OCI-LY7 (cell line): ENCODE measurements around the gene TCP11. TPM values are rescaled to one million over a fixed set of nuclear protein-coding genes. Genes with fewer than 3 reads are reported as not detected.

Experiments used
- BruUV-seq: library from RNA; stranded (reverse); fragments of 400-500 nt; replicated peaks from 2 replicates; lab custom pipeline; 2021; lab: Mats Ljungman, UMichigan
- CTCF ChIA-PET: fragments of 300-600 bp; sonication (Branson Sonifier 250); formaldehyde crosslinking; loops from one replicate; lab custom pipeline; 2022; ENCODE audit warnings: antibody characterized with exemption; ENCODE audit not compliant: unreplicated experiment; lab: Charles Lee
- POLR2A ChIA-PET: fragments of 300-600 bp; sonication (Branson Sonifier 250); formaldehyde crosslinking; loops from one replicate; lab custom pipeline; 2022; ENCODE audit warnings: antibody characterized with exemption; lab: Charles Lee
- DNase-seq: peaks from one replicate; pipeline ENCODE4 v3.0.0-alpha.2; 2015; ENCODE audit warnings: low spot score
- H2AFZ ChIP-seq: fragments of 200-600 bp; sonication (generic), shearing (Covaris generic); 2 replicates; pipeline ENCODE4 v1.6.1; 2014; ENCODE audit warnings: mild to moderate bottlenecking, antibody characterized with exemption, low read length, moderate library complexity
- H3K27ac ChIP-seq: fragments of 200-600 bp; sonication (generic); 2 replicates; pipeline ENCODE4 v1.5.1; 2014; ENCODE audit warnings: mixed run types, low read depth, mild to moderate bottlenecking, moderate library complexity, low read length, inconsistent platforms; ENCODE audit not compliant: poor library complexity, severe bottlenecking
- H3K36me3 ChIP-seq: fragments of 200-600 bp; sonication (generic); 2 replicates; pipeline ENCODE4 v1.6.1; 2014; ENCODE audit warnings: mild to moderate bottlenecking, antibody characterized with exemption, low read length, moderate library complexity, mixed read lengths; ENCODE audit not compliant: insufficient read depth
- H3K4me1 ChIP-seq: fragments of 200-600 bp; sonication (generic); 2 replicates; pipeline ENCODE4 v1.5.1; 2014; ENCODE audit warnings: mild to moderate bottlenecking, low read length; ENCODE audit not compliant: insufficient read depth, poor library complexity, severe bottlenecking
- H3K4me2 ChIP-seq: fragments of 200-600 bp; sonication (generic); 2 replicates; pipeline ENCODE4 v1.6.1; 2014; ENCODE audit warnings: mild to moderate bottlenecking, low read length
- H3K4me3 ChIP-seq: fragments of 200-600 bp; sonication (generic); 2 replicates; pipeline ENCODE4 v1.5.1; 2014; ENCODE audit warnings: mild to moderate bottlenecking, low read depth, low read length; ENCODE audit not compliant: poor library complexity, severe bottlenecking
- H3K79me2 ChIP-seq: fragments of 200-600 bp; sonication (generic); 2 replicates; pipeline ENCODE4 v1.6.1; 2016; ENCODE audit warnings: low read depth, mild to moderate bottlenecking, low read length, moderate library complexity, mixed read lengths; ENCODE audit not compliant: insufficient read depth
- H3K9me2 ChIP-seq: fragments of 200-600 bp; sonication (generic); 2 replicates; pipeline ENCODE4 v1.6.1; 2016; ENCODE audit warnings: mild to moderate bottlenecking, low read length, mixed read lengths; ENCODE audit not compliant: insufficient read depth
- H3K9me3 ChIP-seq: fragments of 200-600 bp; sonication (generic); 2 replicates; pipeline ENCODE4 v1.6.1; 2014; ENCODE audit warnings: mild to moderate bottlenecking, mixed run types, low read length, mixed read lengths
- H4K20me1 ChIP-seq: fragments of 200-600 bp; sonication (generic); 2 replicates; pipeline ENCODE4 v1.6.1; 2014; ENCODE audit warnings: mild to moderate bottlenecking, antibody characterized with exemption, low read length, moderate library complexity, mixed read lengths; ENCODE audit not compliant: insufficient read depth
- CTCF ChIP-seq: fragments of 200-600 bp; sonication (generic); conservative IDR thresholded peaks from 2 replicates; pipeline ENCODE4 v1.5.1; 2014; ENCODE audit warnings: mild to moderate bottlenecking, antibody characterized with exemption, low read length, moderate library complexity, mixed read lengths
- EZH2phosphoT487 ChIP-seq: fragments of 200-600 bp; sonication (generic); IDR thresholded peaks from 2 replicates; pipeline ENCODE4 v1.6.1; 2018; ENCODE audit warnings: low read depth, borderline replicate concordance, mild to moderate bottlenecking, mixed run types, antibody characterized with exemption, low read length, moderate library complexity, mixed read lengths
- intact Hi-C: fragments of 100-400 bp; cut with micrococcal nuclease; formaldehyde crosslinking; loops from one replicate; pipeline ENCODE4 v1.10.0; 2022; ENCODE audit not compliant: unreplicated experiment
- total RNA-seq, 2 experiments: library from RNA; depleted of rRNA in 1 of 2; stranded (reverse); fragments of >200 nt in 1 of 2; shearing (Covaris generic) in 1 of 2; gene quantifications; 2 replicates each; pipeline ENCODE4 v1.2.3, GENCODE V29; 2014 to 2022

TCP11 gene
- total RNA-seq, 2 experiments from 2014 or later: not detected

DNA sequence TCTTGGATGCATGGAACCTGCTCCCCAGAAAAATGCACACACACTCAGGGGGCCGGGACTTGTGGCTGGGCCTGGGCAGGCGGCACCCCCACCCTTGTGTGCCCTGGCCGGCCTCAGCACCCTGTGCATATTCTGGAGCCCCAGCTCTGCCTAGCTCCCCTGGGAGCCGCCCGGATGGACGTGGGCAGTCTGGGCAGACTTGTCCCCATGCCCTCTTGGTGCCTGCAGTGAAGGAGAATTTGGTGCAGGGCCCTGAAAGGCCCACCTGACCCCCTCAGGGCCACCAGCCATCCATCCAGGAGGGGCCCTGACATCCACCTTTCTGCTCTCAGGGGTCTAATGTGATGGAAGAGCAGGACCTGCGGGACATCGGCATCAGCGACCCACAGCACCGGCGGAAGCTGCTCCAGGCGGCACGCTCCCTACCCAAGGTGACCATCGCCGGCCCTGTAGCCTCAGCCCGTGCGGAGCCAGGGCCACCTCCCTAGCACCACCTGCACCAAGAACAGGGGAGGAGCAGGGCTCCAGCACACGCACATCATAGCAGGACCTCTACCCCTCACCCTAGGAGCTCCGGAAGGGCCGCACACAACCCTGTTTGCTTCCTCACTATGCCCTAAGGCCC lies 62.8 kb downstream of the TCP11 start:
- no peak overlapping the region for H3K27ac ChIP-seq
- H3K36me3 ChIP-seq: no peaks in the 10 kb centered on the region
- H3K4me3 ChIP-seq: no peak overlapping the region
- no peaks in the 10 kb centered on the region for H3K79me2 ChIP-seq
- H3K4me2 ChIP-seq: no peak overlapping the region
- no peaks in the 10 kb centered on the region for H3K9me2 ChIP-seq
- no peaks in the 10 kb centered on the region for H3K4me1 ChIP-seq
- intact Hi-C loops: no loop called here
- no peak overlapping the region for H2AFZ ChIP-seq
- POLR2A ChIA-PET: no interaction called here
- no peaks in the 10 kb centered on the region for H4K20me1 ChIP-seq
- no peak for DNase-seq
- H3K9me3 ChIP-seq: no peaks in the 10 kb centered on the region
- BruUV-seq: no TSS peak
- no peak for TF ChIP-seq CTCF
- TF ChIP-seq EZH2phosphoT487: no peak
- CTCF ChIA-PET: no interaction called here

DNA sequence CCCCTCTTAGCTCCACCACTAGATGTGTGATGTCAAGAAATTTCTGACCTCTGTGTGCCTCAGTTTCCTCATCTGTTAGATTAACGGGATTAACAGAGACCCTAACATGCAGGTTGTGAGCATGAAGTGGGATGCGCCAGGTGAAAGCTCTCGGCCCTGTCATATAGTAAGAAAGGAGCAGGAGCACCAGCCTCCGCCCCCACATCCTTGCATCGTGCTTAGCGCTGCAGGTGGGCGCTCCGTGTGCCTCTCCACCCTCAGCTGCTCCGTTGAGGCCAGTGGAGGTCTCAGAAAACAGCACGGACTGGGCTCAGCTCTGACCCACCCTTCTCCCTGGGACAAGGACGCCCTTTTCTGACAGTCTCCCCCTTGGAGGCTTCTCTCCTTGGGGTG lies 63.4 kb downstream of the TCP11 start:
- intact Hi-C loops: no loop called here
- H4K20me1 ChIP-seq: no peaks in the 10 kb centered on the region
- no peak for TF ChIP-seq EZH2phosphoT487
- no peak for TF ChIP-seq CTCF
- no peaks in the 10 kb centered on the region for H3K4me1 ChIP-seq
- BruUV-seq: no TSS peak
- no peak overlapping the region for H3K4me3 ChIP-seq
- no peak for DNase-seq
- H2AFZ ChIP-seq: no peak overlapping the region
- H3K9me3 ChIP-seq: no peaks in the 10 kb centered on the region
- ChIA-PET CTCF (no interaction called here), POLR2A (no interaction called here)
- H3K4me2 ChIP-seq: no peak overlapping the region
- H3K79me2 ChIP-seq: no peaks in the 10 kb centered on the region
- H3K36me3 ChIP-seq: no peaks in the 10 kb centered on the region
- no peak overlapping the region for H3K27ac ChIP-seq
- no peaks in the 10 kb centered on the region for H3K9me2 ChIP-seq

- Histone ChIP-seq H3K9me3 (no peaks in the 10 kb centered on the region), H3K9me2 (no peaks in the 10 kb centered on the region), H3K4me2 (no peak overlapping the region), H3K4me3 (no peak overlapping the region), H2AFZ (no peak overlapping the region), H3K79me2 (no peaks in the 10 kb centered on the region), H3K27ac (no peak overlapping the region), H3K36me3 (no peaks in the 10 kb centered on the region), H3K4me1 (no peaks in the 10 kb centered on the region), H4K20me1 (no peaks in the 10 kb centered on the region)
- BruUV-seq: no TSS peak
- ChIA-PET POLR2A (no interaction called here), CTCF (interaction anchor here (0.6 kb wide), 1 partner anchor 127 kb away, joined by 4 read pairs; no protein-coding TSS in a partner anchor)
- no peak for DNase-seq
- no peak for TF ChIP-seq CTCF
- TF ChIP-seq EZH2phosphoT487: no peak
- intact Hi-C loops: no loop called here
Observed at GRCh38 chr6:35076997-35077712, 64.0 kb downstream of the TCP11 start.
